Cardiac fibroblast (primary cell): Measurements from ENCODE around the gene RHO.
"Not testable (repeated sequence)": the region's sequence is repeated elsewhere in the genome, so short reads cannot be mapped to it uniquely, and the experiment has no call there.

Experiments used
- DNase-seq, 2 donors: peaks; one replicate each; pipeline versions ENCODE4 v3.0.0 to v3.0.0-alpha.2; 2010; ENCODE audit warnings: low read depth in 2 of 2
- H3K4me3 ChIP-seq, 2 donors: replicated peaks in 1 of 2; 1 replicate in 1 of 2; 2 replicates in 1 of 2; pipeline ENCODE4 v1.5.1; 2011; ENCODE audit warnings: low read depth in 2 of 2, low read length in 2 of 2, mild to moderate bottlenecking in 2 of 2, moderate library complexity in 1 of 2
- CTCF ChIP-seq: IDR thresholded peaks from one replicate; pipeline ENCODE4 v1.5.1; 2011; ENCODE audit warnings: low read depth, mild to moderate bottlenecking, low read length, inconsistent platforms

Gene RHO

DNA sequence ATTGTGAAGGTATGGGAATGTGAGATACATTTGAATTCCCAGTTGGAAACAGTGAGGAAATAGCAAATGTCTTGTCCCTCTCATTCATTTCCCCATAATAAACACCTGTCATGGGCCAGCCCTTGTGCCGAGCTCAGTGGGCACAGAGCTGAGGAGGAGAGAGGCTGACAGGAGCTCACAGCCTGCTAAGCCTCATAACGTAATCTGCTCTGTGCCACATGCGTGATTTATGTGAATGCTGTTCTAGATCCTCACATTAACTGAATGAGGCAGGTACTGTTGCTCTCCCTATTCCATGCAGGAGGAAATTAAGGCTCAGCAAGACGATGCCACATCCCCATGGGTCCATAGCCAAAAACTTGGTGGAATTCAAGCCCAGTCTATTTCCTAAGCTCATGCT is 35.2 kb upstream of the RHO start:
- no peak for TF ChIP-seq CTCF
- H3K4me3 ChIP-seq, result no peak overlapping the region
- no peak for DNase-seq

DNA sequence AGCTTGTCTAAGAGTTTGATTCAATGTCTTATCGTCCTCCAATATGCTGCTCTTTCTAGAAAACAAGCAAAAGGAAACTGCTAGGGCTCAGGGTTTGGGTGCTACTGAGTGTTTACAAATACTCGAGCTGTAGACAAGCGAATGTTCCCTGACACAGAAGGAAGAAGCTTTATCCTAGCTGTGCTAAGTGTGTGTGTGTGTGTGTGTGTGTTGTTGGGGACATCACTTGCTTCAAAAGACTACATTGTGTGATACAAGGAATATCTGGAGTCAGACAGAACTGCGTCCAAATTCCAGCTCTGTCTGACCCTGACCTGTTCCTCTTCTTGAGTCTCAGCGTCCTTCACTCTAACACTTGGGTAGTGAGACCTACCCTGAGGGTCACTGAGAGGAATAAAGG is 33.9 kb upstream of the RHO start:
- not testable (repeated sequence) for H3K4me3 ChIP-seq
- peak in 1 of 2 donors; percentile 20 for DNase-seq

DNA sequence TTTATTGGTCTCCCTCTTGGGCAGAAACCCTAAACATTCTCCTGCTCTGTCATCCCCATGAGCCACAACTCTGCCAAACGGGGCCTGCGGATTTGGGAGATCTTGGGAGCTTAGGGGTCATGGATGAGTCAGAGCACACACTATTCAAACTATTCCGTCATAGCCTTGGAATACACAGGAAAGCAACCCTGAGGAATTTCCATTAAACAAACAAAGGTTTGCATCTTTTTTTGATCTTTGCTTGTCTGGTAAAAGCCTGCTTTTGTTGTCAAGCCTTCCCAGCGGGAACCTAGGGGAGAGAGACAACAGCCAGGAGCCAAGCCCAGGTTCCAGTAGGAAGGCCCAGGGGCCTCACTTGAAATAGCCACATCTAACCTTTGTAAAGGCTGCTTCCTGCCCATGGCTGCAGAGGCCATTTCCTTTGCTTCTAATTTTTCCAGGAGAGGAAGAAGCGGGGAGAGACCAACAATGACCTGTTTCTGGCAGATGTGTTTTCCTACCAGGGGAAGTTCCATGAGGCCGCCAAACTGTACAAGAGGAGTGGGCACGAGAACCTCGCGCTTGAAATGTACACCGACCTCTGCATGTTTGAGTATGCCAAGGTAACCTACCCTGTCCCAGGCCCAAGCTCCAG is 33.3 kb upstream of the RHO start:
- not testable (repeated sequence) for H3K4me3 ChIP-seq

GRCh38 chr3:129497876-129498275 is 30.6 kb upstream of the RHO start:
- peak in 1 of 2 donors; percentile 39 for DNase-seq
- H3K4me3 ChIP-seq, result not testable (repeated sequence)

More for the DNA sequence above, 33.3 kb upstream of the RHO start:
- peak; percentile 76 for DNase-seq

GRCh38 chr3:129498603-129499488 is 29.6 kb upstream of the RHO start:
- H3K4me3 ChIP-seq, DNase-seq: not testable (repeated sequence)

- not testable (repeated sequence) for DNase-seq, H3K4me3 ChIP-seq
Measured at GRCh38 chr3:129499604-129500333, 28.7 kb upstream of the RHO start.

- no peak for TF ChIP-seq CTCF
- H3K4me3 ChIP-seq, result no peak overlapping the region
- no peak for DNase-seq
Measured at GRCh38 chr3:129500334-129500658, 28.1 kb upstream of the RHO start.

- no peak for DNase-seq
- TF ChIP-seq CTCF, result no peak
- no peak overlapping the region for H3K4me3 ChIP-seq
Measured at GRCh38 chr3:129501630-129502029, 26.8 kb upstream of the RHO start.

DNA sequence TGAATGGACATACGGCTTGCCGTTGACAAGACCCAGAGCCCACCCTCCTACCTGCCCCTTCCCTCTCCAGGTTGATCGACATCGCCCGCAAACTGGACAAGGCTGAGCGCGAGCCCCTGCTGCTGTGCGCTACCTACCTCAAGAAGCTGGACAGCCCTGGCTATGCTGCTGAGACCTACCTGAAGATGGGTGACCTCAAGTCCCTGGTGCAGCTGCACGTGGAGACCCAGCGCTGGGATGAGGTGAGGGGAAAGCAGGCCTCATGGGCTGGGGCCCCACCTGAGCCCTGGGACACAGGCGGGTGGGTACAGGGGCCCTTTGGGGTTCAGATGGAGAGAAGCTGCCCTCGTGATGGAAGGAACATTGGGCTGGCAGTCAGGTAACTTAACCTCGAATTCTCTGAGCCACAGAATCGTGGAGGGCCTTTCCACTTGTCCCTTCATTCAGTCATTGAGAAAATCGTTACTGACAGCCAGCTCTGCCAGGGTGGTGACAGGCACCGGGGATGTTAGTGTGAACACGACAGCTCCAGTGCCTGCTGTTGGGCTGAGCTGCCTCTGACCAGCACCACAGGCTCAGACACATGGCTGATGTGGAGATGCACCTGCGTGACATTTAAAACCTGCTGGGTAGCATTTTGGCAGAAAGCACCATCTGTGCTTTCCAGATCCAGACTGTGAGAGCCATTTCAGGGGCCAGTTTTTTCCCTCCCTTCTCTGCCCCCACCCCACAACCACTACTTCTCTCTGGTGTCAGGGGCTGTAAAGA is 25.6 kb upstream of the RHO start:
- no peak for DNase-seq
- no peak overlapping the region for H3K4me3 ChIP-seq
- no peak for TF ChIP-seq CTCF
